ENCODE data around the gene PI4KA. TPM values are rescaled to one million over a fixed set of nuclear protein-coding genes. Genes with fewer than 3 reads are reported as not detected.

PI4KA gene
- total and polyA plus RNA-seq, 2 donors (not counting 1 experiment from before 2014, with no cell fraction given): 26.4 to 40.6 TPM

- no peaks in the 10 kb centered on the region for H3K27me3 ChIP-seq (ENCODE audit: control insufficient read depth, insufficient read depth, low read length)
- no peaks in the 10 kb centered on the region for H3K9me3 ChIP-seq (ENCODE audit: control insufficient read depth, insufficient read depth, low read depth, low read length)
- no peak for TF ChIP-seq EZH2 (IDR thresholded peaks at IDR 0.05; ENCODE audit: low read length, missing control alignments)
- no peak overlapping the region for H3K4me3 ChIP-seq (replicated peaks in 1 of 4; ENCODE audit: control extremely low read depth in 1 of 4, insufficient read depth in 1 of 4, low read depth in 3 of 4, low read length in 4 of 4)
- no peak for DNase-seq (ENCODE audit: low read depth in 2 of 2)
- no peak overlapping the region for H3K4me2 ChIP-seq (ENCODE audit: extremely low read depth, insufficient read depth, low read length)
- no peak overlapping the region for H2AFZ ChIP-seq (ENCODE audit: low read length)
- no peak overlapping the region for H3K27ac ChIP-seq (ENCODE audit: insufficient read depth, low read length)
- H3K36me3 ChIP-seq (ENCODE audit: control insufficient read depth, insufficient read depth, low read length): peaks cover 5% of the 10 kb centered on the region
- H3K4me1 ChIP-seq (ENCODE audit: control insufficient read depth, extremely low read depth, insufficient read depth, low read length): peaks cover 2% of the 10 kb centered on the region
- no peaks in the 10 kb centered on the region for H3K79me2 ChIP-seq (ENCODE audit: control insufficient read depth, insufficient read depth, low read length)
- no peaks in the 10 kb centered on the region for H4K20me1 ChIP-seq (ENCODE audit: control insufficient read depth, extremely low read depth, insufficient read depth, low read length)
- no peak overlapping the region for H3K9ac ChIP-seq (ENCODE audit: insufficient read depth, low read length)
Observed at GRCh38 chr22:20782596-20783299, 75.9 kb downstream of the PI4KA start.

- Histone ChIP-seq H3K9me3 (ENCODE audit: control insufficient read depth, insufficient read depth, low read depth, low read length) (no peaks in the 10 kb centered on the region), H3K27me3 (ENCODE audit: control insufficient read depth, insufficient read depth, low read length) (no peaks in the 10 kb centered on the region), H3K4me3 (replicated peaks in 1 of 4; ENCODE audit: control extremely low read depth in 1 of 4, insufficient read depth in 1 of 4, low read depth in 3 of 4, low read length in 4 of 4) (no peak overlapping the region), H3K4me2 (ENCODE audit: extremely low read depth, insufficient read depth, low read length) (no peak overlapping the region), H3K79me2 (ENCODE audit: control insufficient read depth, insufficient read depth, low read length) (no peaks in the 10 kb centered on the region), H2AFZ (ENCODE audit: low read length) (no peak overlapping the region), H4K20me1 (ENCODE audit: control insufficient read depth, extremely low read depth, insufficient read depth, low read length) (no peaks in the 10 kb centered on the region), H3K36me3 (ENCODE audit: control insufficient read depth, insufficient read depth, low read length) (peaks cover 2% of the 10 kb centered on the region), H3K27ac (ENCODE audit: insufficient read depth, low read length) (no peak overlapping the region), H3K4me1 (ENCODE audit: control insufficient read depth, extremely low read depth, insufficient read depth, low read length) (peaks cover 5% of the 10 kb centered on the region), H3K9ac (ENCODE audit: insufficient read depth, low read length) (no peak overlapping the region)
- no peak for DNase-seq (ENCODE audit: low read depth in 2 of 2)
- TF ChIP-seq CTCF (conservative IDR thresholded peaks at IDR 0.05 in 1 of 2, IDR thresholded peaks at IDR 0.05 in 1 of 2; ENCODE audit: low read depth in 1 of 2, low read length in 2 of 2): no peak
- TF ChIP-seq EZH2 (IDR thresholded peaks at IDR 0.05; ENCODE audit: low read length, missing control alignments): no peak
Observed at GRCh38 chr22:20782083-20782482, 76.5 kb downstream of the PI4KA start.

- TF ChIP-seq EZH2 (IDR thresholded peaks at IDR 0.05; ENCODE audit: low read length, missing control alignments) (no peak), CTCF (conservative IDR thresholded peaks at IDR 0.05 in 1 of 2, IDR thresholded peaks at IDR 0.05 in 1 of 2; ENCODE audit: low read depth in 1 of 2, low read length in 2 of 2) (no peak)
- no peaks in the 10 kb centered on the region for H3K27me3 ChIP-seq (ENCODE audit: control insufficient read depth, insufficient read depth, low read length)
- no peak overlapping the region for H3K4me2 ChIP-seq (ENCODE audit: extremely low read depth, insufficient read depth, low read length)
- H3K4me3 ChIP-seq (replicated peaks in 1 of 4; ENCODE audit: control extremely low read depth in 1 of 4, insufficient read depth in 1 of 4, low read depth in 3 of 4, low read length in 4 of 4): no peak overlapping the region
- peak in 1 of 2 donors; percentile 28 for DNase-seq (ENCODE audit: low read depth in 2 of 2)
- H3K79me2 ChIP-seq (ENCODE audit: control insufficient read depth, insufficient read depth, low read length): no peaks in the 10 kb centered on the region
- no peak overlapping the region for H3K9ac ChIP-seq (ENCODE audit: insufficient read depth, low read length)
- H2AFZ ChIP-seq (ENCODE audit: low read length): no peak overlapping the region
- H4K20me1 ChIP-seq (ENCODE audit: control insufficient read depth, extremely low read depth, insufficient read depth, low read length): no peaks in the 10 kb centered on the region
- no peak overlapping the region for H3K27ac ChIP-seq (ENCODE audit: insufficient read depth, low read length)
- H3K9me3 ChIP-seq (ENCODE audit: control insufficient read depth, insufficient read depth, low read depth, low read length): no peaks in the 10 kb centered on the region
- peaks cover 5% of the 10 kb centered on the region for H3K4me1 ChIP-seq (ENCODE audit: control insufficient read depth, extremely low read depth, insufficient read depth, low read length)
- H3K36me3 ChIP-seq (ENCODE audit: control insufficient read depth, insufficient read depth, low read length): peaks cover 2% of the 10 kb centered on the region
Observed at GRCh38 chr22:20781272-20781990, 77.2 kb downstream of the PI4KA start.
